ENCODE data around the gene ABCC11. TPM values are rescaled to one million over a fixed set of nuclear protein-coding genes. Genes with fewer than 3 reads are reported as not detected.

ABCC11 gene
- total and polyA plus RNA-seq, 10 donors = 0.05 to 0.37 (median 0.18) TPM; not detected in 4

DNA sequence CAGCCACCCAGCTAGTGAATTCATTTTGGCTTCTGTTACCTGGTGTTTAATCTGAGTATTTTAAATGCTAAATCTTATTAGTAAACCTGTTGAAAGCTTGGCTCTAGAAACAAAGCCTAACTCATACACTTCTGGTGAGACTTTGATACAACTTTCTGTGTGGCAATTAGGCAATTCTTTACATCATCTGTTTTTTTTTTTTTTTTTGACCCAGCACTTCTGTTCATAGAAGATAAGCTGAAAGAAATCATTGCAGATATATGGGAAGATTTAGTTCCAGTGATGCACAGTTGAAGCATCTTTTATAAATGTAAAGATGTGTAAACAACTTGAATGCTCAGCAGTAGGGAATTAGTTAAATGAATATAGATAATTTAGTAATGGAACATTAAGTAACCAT is 21.7 kb upstream of the ABCC11 start:
- Histone ChIP-seq H3K27me3 (replicated peaks in 1 of 7) (no peaks in the 10 kb centered on the region), H3K4me1 (no peaks in the 10 kb centered on the region), H3K4me3 (no peak overlapping the region), H3K9me3 (no peaks in the 10 kb centered on the region), H3K27ac (no peak overlapping the region), H3K36me3 (peaks cover 0 to 96% (median 44%) of the 10 kb centered on the region in 6 donors)
- intact Hi-C loops (cut with DNase I; ENCODE audit: low total_unique reads) = no loop called here
- no peak for DNase-seq
- TF ChIP-seq POLR2A (IDR thresholded peaks at IDR 0.05) = no peak
- TF ChIP-seq POLR2AphosphoS5 (IDR thresholded peaks at IDR 0.05) = no peak
- TF ChIP-seq, protein P1, sequence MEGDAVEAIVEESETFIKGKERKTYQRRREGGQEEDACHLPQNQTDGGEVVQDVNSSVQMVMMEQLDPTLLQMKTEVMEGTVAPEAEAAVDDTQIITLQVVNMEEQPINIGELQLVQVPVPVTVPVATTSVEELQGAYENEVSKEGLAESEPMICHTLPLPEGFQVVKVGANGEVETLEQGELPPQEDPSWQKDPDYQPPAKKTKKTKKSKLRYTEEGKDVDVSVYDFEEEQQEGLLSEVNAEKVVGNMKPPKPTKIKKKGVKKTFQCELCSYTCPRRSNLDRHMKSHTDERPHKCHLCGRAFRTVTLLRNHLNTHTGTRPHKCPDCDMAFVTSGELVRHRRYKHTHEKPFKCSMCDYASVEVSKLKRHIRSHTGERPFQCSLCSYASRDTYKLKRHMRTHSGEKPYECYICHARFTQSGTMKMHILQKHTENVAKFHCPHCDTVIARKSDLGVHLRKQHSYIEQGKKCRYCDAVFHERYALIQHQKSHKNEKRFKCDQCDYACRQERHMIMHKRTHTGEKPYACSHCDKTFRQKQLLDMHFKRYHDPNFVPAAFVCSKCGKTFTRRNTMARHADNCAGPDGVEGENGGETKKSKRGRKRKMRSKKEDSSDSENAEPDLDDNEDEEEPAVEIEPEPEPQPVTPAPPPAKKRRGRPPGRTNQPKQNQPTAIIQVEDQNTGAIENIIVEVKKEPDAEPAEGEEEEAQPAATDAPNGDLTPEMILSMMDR (IDR thresholded peaks at IDR 0.05 in 8 of 11, conservative IDR thresholded peaks at IDR 0.05 in 3 of 11) = no peak

DNA sequence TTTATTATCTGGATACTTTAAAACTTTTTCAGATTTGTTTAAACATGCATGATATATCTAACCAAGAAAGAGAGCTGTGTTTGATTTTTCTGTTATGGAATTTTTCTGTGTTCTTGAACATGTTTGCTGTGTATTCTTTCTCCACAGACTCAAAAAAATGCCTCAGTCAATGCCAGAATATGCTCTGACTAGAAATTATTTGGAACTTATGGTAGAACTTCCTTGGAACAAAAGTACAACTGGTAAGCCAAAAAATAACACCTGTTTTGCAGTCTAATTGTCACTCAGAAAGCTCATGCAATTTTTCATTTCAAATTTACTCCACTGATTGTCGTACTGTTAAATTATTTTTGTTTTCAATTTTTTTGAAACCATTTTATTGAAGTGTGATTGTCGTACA is 15.3 kb upstream of the ABCC11 start:
- no peak overlapping the region for H3K27ac ChIP-seq
- TF ChIP-seq, protein P1 (IDR thresholded peaks at IDR 0.05 in 8 of 11, conservative IDR thresholded peaks at IDR 0.05 in 3 of 11) = no peak
- TF ChIP-seq POLR2AphosphoS5 (IDR thresholded peaks at IDR 0.05) (no peak), POLR2A (IDR thresholded peaks at IDR 0.05) (no peak)
- WGBS, 5 donors = 94 to 100% (median 96%) methylated on average over 2 of the region's 2 CpGs
- H3K27me3 ChIP-seq (replicated peaks in 1 of 7) = no peaks in the 10 kb centered on the region
- H3K4me3 ChIP-seq = no peak overlapping the region
- DNase-seq = no peak
- intact Hi-C loops (cut with DNase I; ENCODE audit: low total_unique reads) = no loop called here
- H3K36me3 ChIP-seq = peaks cover 0 to 100% (median 71%) of the 10 kb centered on the region in 6 donors
- H3K9me3 ChIP-seq = peaks cover 0 to 5% (median 0%) of the 10 kb centered on the region in 8 donors
- H3K4me1 ChIP-seq = no peaks in the 10 kb centered on the region

DNA sequence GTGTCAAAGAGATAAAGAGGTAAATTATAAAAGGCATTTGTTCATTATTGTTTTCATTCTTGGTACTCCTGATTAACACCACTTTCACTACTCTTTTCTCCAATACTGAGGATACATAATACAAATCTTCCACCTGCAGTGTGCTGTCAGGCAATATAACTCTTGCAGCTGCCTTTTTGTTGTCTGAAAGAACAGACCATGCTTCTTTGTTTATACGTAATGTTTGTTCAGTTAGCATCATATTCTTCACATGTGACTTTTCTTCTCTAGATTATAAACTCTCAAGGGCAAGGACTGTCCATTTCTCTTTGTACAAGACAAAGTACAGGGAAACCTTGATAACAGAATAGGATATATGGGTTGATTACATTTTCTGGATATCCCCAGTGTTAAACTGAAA is 14.2 kb upstream of the ABCC11 start:
- no peak overlapping the region for H3K4me3 ChIP-seq
- peaks cover 0 to 100% (median 74%) of the 10 kb centered on the region in 6 donors for H3K36me3 ChIP-seq
- H3K9me3 ChIP-seq = peaks cover 0 to 5% (median 0%) of the 10 kb centered on the region in 8 donors
- no peaks in the 10 kb centered on the region for H3K4me1 ChIP-seq
- no peaks in the 10 kb centered on the region for H3K27me3 ChIP-seq (replicated peaks in 1 of 7)
- intact Hi-C loops (cut with DNase I; ENCODE audit: low total_unique reads) = no loop called here
- no peak overlapping the region for H3K27ac ChIP-seq
- no peak for TF ChIP-seq POLR2A (IDR thresholded peaks at IDR 0.05)
- no peak for TF ChIP-seq POLR2AphosphoS5 (IDR thresholded peaks at IDR 0.05)
- TF ChIP-seq, protein P1 (IDR thresholded peaks at IDR 0.05 in 8 of 11, conservative IDR thresholded peaks at IDR 0.05 in 3 of 11) = no peak
- no peak for DNase-seq
- 88 to 99% (median 93%) methylated on average over 1 of the region's 1 CpG for WGBS, 5 donors

DNA sequence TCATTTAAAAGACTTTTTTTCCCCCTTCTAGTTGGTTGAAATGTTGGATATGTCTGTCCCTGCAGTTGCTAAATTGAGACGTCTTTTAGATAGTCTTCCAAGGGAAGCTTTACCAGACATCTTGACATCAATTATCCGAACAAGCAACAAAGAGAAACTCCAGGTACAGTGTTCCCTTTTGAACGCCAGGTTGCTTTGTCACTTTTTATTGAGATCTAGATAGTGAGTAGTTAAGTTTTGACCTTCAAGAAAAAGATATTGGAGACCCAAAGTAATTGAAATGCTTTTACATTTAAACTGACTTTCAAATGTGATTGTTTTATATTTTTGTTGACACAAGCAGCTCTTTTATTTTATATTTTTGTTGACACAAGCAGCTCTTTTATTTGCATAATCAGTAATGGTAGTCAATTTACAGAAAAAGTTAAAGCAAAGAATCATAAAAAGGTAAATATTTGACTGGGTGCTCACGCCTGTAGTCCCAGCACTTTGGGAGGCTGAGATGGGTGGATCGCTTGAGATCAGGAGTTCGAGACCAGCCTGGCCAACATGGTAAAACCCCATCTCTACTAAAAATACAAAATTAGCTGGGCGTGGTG is 9.3 kb upstream of the ABCC11 start:
- Histone ChIP-seq H3K4me1 (peaks cover 0 to 3% (median 0%) of the 10 kb centered on the region in 6 donors), H3K9me3 (no peaks in the 10 kb centered on the region), H3K27ac (no peak overlapping the region), H3K4me3 (no peak overlapping the region), H3K36me3 (peaks cover 0 to 100% (median 74%) of the 10 kb centered on the region in 6 donors), H3K27me3 (replicated peaks in 1 of 7) (no peaks in the 10 kb centered on the region)
- 92 to 96% (median 95%) methylated on average over 7 of the region's 7 CpGs for WGBS, 5 donors
- no peak for DNase-seq
- TF ChIP-seq, protein P1 (IDR thresholded peaks at IDR 0.05 in 8 of 11, conservative IDR thresholded peaks at IDR 0.05 in 3 of 11) = no peak
- TF ChIP-seq POLR2A (IDR thresholded peaks at IDR 0.05) (no peak), POLR2AphosphoS5 (IDR thresholded peaks at IDR 0.05) (no peak)
- intact Hi-C loops (cut with DNase I; ENCODE audit: low total_unique reads) = no loop called here

Data from spleen (tissue), 11 donors.